Stimulated activated CD4-positive, alpha-beta T cell treated with anti-CD3 and anti-CD28 coated beads, Interleukin-12 subunit alpha, Interleukin-12 subunit beta, amount 100 ng/mL, for 48 hours (primary cell): Measurements from ENCODE around the gene POP5.

Experiments used
- DNase-seq, 3 donors: peaks; one replicate each; pipeline ENCODE4 v3.0.0-alpha.2; 2020; ENCODE audit warnings: low read depth in 2 of 3, low spot score in 1 of 3

POP5 gene

GRCh38 chr12:120590741-120591407 is 9.7 kb upstream of the POP5 start:
- no peak for DNase-seq

DNA sequence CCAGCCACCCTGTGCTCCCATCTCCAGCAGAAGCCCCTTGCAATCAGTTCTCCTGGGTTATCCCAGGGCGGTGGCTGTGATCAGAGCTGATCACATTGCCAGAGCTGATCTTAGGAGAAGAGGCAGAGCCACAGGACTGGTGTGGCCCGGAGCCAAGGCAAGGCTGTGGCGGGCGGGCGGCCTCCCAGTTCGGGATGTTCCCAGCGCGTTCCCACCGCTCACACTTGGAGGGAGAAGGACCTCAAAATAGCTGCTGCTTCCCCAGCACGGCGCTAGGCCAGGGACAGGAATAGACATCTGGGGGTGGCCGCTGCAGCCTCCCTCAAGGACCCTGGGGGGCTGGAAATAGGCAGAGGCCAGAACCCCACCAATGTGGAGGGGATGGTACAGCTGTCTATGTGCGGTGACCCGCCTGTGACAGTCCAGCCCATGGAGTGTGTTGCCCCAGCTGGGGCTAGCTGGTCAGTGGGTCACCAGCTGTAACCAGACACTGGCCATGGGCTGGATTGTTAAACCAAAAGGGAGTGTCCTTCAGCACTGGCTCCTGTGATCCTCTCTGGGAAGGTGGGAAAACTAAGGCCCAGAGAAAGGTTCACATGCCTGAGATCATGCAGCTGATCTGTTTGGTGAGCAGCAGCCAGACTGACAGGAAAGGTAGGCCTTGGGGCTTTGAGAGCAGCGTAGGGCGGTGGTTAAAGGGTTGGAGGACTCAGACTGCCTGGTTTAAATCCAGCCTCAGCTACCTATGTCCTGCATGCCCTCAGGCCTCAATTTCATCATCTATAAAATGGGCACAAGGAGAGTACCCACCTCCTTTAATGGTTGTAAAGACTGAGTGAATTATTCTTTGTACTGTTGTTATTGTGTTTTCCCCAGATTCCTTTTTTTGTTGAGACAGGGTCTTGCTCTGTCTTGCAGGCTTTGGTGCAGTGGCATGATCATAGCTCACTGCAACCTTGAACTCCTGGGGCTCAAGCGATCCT is 8.0 kb upstream of the POP5 start:
- DNase-seq: no peak

- DNase-seq: no peak
These were observed 7.2 kb upstream of the POP5 start for GRCh38 chr12:120588371-120588770.

DNA sequence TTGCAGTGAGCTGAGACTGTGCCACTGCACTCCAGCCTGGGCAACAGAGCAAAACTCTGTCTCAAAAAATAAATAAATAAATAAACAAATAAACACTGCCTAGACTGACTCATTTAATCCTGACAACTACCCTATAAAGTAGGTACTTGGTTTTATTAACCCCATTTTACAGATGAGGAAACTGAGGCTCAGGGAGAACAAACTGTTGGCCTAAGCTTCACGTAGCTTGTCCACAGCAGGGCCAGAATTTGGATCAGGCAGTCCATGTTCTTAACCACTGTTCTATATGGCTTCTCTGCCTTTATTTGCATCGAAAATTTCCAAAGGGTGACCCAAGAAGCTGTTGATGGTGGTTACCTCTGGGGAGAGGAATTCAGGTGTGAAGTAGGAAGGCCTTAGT is 5.7 kb upstream of the POP5 start:
- DNase-seq: no peak

DNA sequence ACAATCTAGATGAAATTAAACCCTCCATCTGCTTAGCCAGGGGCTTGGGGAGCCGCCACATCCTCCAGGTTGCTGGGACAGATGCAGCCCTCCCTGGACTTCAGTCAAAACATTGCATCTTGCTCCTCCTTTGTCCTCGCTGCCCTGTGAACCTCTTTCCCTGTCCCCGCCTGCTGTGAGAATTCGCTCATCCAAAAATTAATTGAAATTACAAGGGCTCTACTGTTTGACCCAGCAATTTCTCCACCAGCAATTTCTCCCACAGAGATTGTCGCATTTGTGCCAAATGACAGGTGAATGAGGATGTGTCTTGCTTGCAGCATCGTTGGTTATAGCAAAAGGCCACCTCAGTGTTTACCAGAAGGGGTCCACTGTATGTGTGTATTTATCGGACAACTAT is 5.0 kb upstream of the POP5 start:
- no peak for DNase-seq

DNA sequence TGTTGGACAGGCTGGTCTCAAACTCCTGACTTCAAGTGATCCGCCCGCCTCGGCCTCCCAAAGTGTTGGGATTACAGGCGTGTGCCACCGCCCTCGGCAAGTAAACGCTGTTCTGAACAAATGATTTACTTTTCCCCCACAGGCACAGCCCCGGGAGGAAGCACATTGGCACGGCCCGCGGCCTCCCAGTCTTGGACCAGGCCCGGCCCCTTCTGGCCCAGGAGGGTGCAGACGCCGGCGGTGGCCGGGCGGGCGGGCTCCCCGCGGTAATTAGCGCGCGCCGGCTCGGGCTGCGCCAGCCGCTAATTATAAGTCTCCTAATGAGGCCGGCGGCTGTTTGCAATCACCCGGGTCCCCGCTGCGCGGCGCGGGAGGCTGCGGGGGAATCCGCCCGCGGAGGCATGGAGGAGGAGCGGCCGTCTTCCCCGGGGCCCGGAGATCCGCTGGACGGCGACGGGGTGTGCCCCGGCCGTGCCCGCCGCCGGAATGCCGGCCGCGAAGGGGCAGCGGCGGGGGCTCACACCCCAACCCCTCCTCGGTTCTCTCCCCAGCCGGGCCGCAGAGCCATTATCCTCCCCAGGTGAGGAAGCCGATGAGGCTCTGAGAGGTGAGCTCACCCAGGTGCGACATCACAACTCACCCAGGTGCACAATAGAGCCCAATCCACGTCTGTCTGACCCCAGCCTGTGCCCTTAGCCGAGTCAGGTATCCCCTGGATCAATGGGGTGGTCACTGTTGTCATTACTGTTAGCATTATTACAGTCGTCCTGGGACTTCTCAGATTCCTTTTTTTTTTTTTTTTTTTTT is 3.3 kb upstream of the POP5 start:
- peak in 2 of 3 donors; percentile 10 to 46 for DNase-seq

DNA sequence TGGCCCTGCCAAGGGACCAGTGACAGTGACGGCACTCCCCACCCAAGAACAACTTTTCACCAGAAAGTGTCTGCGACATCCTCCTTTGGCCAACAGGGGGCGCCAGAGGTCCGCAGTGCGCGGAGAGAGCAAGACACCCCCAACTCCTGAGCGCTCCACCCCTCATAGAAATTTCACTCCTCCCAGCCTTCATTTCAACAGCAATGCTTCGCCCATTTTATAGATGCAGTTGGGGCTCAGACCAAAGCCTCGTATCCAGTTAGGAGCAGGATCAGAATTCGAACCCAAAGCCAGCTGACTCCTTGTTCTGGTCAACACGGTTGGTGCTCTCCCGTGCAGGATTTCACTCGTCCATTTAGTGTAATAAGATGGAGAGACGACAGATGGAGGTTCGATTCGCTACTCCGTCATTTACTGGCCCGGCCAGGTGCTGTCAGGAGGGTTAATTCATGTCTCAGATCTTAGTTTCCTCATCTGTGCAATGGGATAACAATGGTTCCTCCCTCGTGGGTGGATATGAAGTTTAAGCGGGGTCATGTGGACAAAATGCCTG is 2.4 kb upstream of the POP5 start:
- DNase-seq: peak; percentile 75 to 81 (median 79)

DNA sequence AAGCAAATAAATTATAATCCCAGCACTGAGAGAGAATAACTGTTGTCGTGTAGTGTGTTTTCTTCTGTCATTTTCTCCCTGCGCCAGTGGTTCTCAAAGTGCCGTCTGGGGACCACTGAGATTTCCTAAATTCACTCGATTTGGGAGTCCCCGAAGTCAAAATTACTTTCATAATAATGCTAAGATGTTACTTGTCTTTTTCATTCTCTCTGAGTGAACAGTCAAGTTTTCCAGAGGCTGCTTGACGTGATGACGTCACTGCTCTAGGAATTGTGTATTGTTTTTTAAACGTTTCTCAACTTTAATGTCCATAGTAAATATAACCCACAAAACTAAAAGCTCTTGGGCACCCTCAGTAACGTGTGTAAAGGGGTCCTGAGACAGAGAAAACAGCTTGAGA is 796 bp upstream of the POP5 start:
- no peak for DNase-seq

GRCh38 chr12:120579179-120579578 is 2.0 kb downstream of the POP5 start:
- DNase-seq: no peak

GRCh38 chr12:120574106-120574505 is 7.1 kb downstream of the POP5 start:
- DNase-seq: no peak

GRCh38 chr12:120573560-120573959 is 7.6 kb downstream of the POP5 start:
- DNase-seq: no peak

DNA sequence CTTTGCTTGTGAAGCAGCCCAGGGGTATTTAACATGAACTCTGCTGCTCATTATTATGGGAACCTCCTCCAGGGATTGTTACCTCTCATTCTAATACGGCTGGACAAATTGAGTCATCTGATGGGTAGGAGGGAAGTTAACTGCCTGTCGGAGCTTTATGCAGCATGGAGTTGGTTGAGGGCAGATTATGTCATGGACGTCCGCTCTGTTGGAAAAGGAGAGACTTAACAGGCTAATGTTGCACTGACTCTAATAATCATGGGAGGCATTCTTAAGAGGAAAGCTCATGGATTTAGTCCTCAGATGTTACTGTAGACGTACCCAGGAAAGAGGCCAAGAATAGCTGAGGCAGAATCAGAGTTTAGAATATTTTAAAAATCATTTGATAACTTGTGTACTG is 9.9 kb downstream of the POP5 start:
- DNase-seq: no peak

GRCh38 chr12:120563495-120563894 is 17.7 kb downstream of the POP5 start:
- DNase-seq: no peak

- no peak for DNase-seq
These were observed 18.3 kb downstream of the POP5 start for GRCh38 chr12:120562906-120563305.

DNA sequence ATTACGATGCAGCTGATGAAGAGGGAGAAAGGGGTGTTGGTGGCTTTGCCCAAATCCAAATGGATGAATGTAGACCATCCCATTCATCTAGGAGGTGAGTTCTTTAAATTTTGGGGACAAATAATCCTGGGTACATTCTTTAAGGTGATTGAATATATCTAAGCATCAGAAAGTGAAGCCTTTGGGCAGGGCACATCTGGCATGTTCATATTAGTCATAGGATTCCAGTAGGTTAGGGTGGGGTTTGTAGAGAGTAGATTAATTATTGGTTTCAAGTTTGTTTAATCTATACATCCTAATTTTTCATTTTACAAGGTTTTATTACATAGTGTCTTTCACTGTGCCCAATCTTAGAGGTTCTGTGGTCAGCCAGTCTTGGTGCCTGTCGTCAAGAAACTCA is 23.6 kb downstream of the POP5 start:
- DNase-seq: no peak

GRCh38 chr12:120554678-120555077 is 26.5 kb downstream of the POP5 start:
- DNase-seq: no peak

GRCh38 chr12:120546050-120546386 is 35.2 kb downstream of the POP5 start:
- no peak for DNase-seq

- DNase-seq: no peak
These were observed 36.5 kb downstream of the POP5 start for GRCh38 chr12:120544691-120545090.

DNA sequence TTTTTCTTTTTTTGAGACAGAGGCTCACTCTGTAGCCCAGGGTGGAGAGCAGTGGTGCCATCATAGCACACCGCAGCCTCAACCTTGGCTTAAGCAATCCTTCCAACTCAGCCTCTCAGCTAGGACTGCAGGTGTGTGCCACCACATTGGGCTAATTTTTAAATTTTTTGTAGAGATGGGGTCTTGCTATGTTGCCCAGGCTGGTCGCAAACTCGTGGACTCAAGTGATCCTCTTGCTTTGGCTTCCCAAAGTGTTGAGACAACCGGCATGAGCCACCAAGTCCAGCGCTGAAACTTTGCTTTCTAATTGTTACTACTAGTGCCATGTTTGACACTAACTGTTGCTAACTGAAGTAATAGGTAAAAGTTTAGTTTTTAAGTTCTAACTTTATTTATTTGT is 39.0 kb downstream of the POP5 start:
- no peak for DNase-seq

DNA sequence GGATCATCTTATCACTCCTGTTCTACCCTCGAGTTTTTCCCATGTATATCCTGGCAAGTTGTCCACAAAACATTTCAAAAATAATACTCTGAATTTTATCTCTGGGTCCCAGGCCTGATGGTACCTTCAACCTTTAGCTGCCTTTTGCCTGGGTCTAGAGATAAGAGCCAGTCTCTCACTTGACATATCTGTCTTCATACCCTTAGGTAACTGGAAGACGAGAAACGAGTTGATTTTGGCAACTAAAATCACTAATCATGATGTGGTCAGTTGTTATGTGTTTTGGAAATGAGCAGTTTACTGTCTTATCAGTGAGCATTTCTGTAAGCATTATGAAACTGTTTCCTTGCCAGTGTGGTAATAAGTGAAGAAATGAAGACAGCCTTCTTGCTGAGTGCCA is 40.8 kb downstream of the POP5 start:
- no peak for DNase-seq

DNA sequence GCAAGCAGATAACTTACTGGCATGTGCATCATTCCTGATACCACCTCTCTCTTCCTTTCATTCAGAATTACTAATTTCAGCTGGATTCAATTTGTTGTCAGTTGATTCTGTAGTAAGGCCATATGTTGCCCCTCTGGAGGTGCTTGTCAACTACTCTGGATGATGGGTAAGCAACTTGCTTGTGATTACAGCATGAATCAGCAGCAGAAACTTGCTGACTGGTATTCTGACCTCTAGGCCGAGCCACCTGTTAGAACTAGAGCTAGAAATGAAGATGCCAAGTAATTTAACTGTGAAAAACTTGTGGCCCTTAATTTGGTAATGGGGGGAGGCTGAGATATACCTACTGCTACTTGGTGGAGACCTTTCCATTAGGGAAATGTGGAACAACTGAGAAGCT is 41.9 kb downstream of the POP5 start:
- DNase-seq: no peak
